ENCODE measurements around the gene ALKAL2. TPM values are rescaled to one million over a fixed set of nuclear protein-coding genes. Genes with fewer than 3 reads are reported as not detected.

Gene ALKAL2
- total RNA-seq, 1 experiment from 2014 or later, result not detected

DNA sequence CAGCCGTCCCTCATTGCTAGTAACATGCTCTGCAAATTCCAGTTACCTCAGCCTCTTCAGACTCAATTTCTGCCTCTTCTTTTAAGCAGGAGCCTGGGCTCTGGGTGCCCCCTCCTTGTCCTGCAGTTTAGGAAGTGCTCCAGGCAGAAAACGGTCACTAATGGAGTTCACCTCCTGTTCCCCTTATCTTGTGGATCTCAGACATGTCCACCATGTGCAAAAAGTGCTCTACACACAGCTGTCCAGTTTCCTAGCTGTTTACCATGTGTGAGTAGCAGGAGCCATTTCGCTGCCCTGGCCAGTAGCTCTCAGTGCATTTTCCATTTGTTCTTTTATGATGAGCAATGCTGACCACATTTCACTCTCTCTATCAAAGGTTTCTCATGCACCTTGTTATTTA lies 29.0 kb downstream of the ALKAL2 start:
- H3K4me3 ChIP-seq (replicated peaks in 1 of 2; ENCODE audit: low read depth in 1 of 2, low read length in 2 of 2), result no peak overlapping the region
- no peak overlapping the region for H3K4me2 ChIP-seq (ENCODE audit: low read length)
- no peak overlapping the region for H3K27ac ChIP-seq (ENCODE audit: low read depth, low read length)
- H3K9ac ChIP-seq (ENCODE audit: low read length), result no peak overlapping the region
- peaks cover 4 to 11% of the 10 kb centered on the region in 2 experiments; a peak in 3 of 4 replicates for H3K4me1 ChIP-seq (ENCODE audit: control insufficient read depth in 1 of 2, insufficient read depth in 2 of 2, low read length in 2 of 2)
- DNase-seq (ENCODE audit: low read depth, low spot score) (no peak), ATAC-seq (no peak)
- peaks cover 8 to 14% of the 10 kb centered on the region in 2 experiments; a peak in 3 of 4 replicates for H3K9me3 ChIP-seq (ENCODE audit: control insufficient read depth in 1 of 2, insufficient read depth in 1 of 2, low read depth in 1 of 2, low read length in 2 of 2)
- H3K36me3 ChIP-seq (ENCODE audit: control insufficient read depth in 1 of 2, insufficient read depth in 2 of 2, low read length in 2 of 2), result no peaks in the 10 kb centered on the region
- H4K20me1 ChIP-seq (ENCODE audit: insufficient read depth), result no peaks in the 10 kb centered on the region
- BruUV-seq (replicated peaks), result no TSS peak
- ChIA-PET RAD21 (ENCODE audit: low non-redundant PET in 1 of 2, low total read pairs in 2 of 2, uncharacterized antibody in 2 of 2, unreplicated experiment in 2 of 2) (no interaction called here), POLR2A (no interaction called here), CTCF (interaction anchor here (1.3 kb wide), 1 partner anchor 13 kb away, joined by 4 read pairs; no protein-coding TSS in a partner anchor)
- no peaks in the 10 kb centered on the region for H3K9me2 ChIP-seq (ENCODE audit: insufficient read depth)
- no peak for TF ChIP-seq FOSL1 (IDR thresholded peaks at IDR 0.05; ENCODE audit: low read depth)
- TF ChIP-seq, protein P1, sequence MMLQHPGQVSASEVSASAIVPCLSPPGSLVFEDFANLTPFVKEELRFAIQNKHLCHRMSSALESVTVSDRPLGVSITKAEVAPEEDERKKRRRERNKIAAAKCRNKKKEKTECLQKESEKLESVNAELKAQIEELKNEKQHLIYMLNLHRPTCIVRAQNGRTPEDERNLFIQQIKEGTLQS (IDR thresholded peaks at IDR 0.05), result no peak
- TF ChIP-seq SP1 (IDR thresholded peaks at IDR 0.05; ENCODE audit: low read depth), result no peak
- no peak for TF ChIP-seq MAX (IDR thresholded peaks at IDR 0.05)
- no peak for TF ChIP-seq REST (IDR thresholded peaks at IDR 0.05; ENCODE audit: low read depth)
- intact Hi-C loops (cut with micrococcal nuclease), result no loop called here
- no peaks in the 10 kb centered on the region for H3K27me3 ChIP-seq (ENCODE audit: insufficient read depth, low read length)
- peaks cover 11% of the 10 kb centered on the region for H3K79me2 ChIP-seq (ENCODE audit: insufficient read depth, low read length)
- H2AFZ ChIP-seq (ENCODE audit: low read depth, low read length, poor library complexity, severe bottlenecking), result no peak overlapping the region

DNA sequence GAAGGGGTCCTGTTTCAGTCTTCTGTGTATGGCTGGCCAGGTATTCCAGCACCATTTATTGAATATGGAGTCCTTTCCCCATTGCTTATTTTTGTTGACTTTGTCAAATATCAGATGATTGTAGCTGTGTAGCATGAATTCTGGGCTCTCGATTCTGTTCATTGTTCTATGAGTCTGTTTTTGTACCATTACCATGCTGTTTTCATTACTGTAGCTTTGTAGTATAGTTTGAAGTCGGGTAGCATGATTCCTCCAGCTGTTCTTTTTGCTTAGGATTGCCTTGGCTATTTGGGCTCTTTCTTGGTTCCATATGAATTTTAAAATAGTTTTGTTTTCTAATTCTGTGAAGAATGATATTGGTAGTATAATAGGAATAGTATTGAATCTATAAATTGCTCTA lies 30.0 kb downstream of the ALKAL2 start:
- POLR2A ChIA-PET, result no interaction called here
- ATAC-seq (no peak), DNase-seq (ENCODE audit: low read depth, low spot score) (no peak)
- Histone ChIP-seq H3K79me2 (ENCODE audit: insufficient read depth, low read length) (peaks cover 3% of the 10 kb centered on the region), H2AFZ (ENCODE audit: low read depth, low read length, poor library complexity, severe bottlenecking) (no peak overlapping the region), H3K9me2 (ENCODE audit: insufficient read depth) (no peaks in the 10 kb centered on the region), H3K4me3 (replicated peaks in 1 of 2; ENCODE audit: low read depth in 1 of 2, low read length in 2 of 2) (no peak overlapping the region), H3K4me2 (ENCODE audit: low read length) (no peak overlapping the region), H3K27ac (ENCODE audit: low read depth, low read length) (no peak overlapping the region), H3K27me3 (ENCODE audit: insufficient read depth, low read length) (no peaks in the 10 kb centered on the region), H3K4me1 (ENCODE audit: control insufficient read depth in 1 of 2, insufficient read depth in 2 of 2, low read length in 2 of 2) (peaks cover 0 to under 1% of the 10 kb centered on the region in 2 experiments; a peak in 1 of 4 replicates), H3K9ac (ENCODE audit: low read length) (no peak overlapping the region), H3K36me3 (ENCODE audit: control insufficient read depth in 1 of 2, insufficient read depth in 2 of 2, low read length in 2 of 2) (no peaks in the 10 kb centered on the region), H3K9me3 (ENCODE audit: control insufficient read depth in 1 of 2, insufficient read depth in 1 of 2, low read depth in 1 of 2, low read length in 2 of 2) (peaks cover 8 to 14% of the 10 kb centered on the region in 2 experiments; a peak in 3 of 4 replicates), H4K20me1 (ENCODE audit: insufficient read depth) (no peaks in the 10 kb centered on the region)
- RAD21 ChIA-PET (ENCODE audit: low non-redundant PET in 1 of 2, low total read pairs in 2 of 2, uncharacterized antibody in 2 of 2, unreplicated experiment in 2 of 2), result no interaction called here
- no TSS peak for BruUV-seq (replicated peaks)
- CTCF ChIA-PET, result interaction anchor here (1.3 kb wide), 1 partner anchor 12 kb away, joined by 4 read pairs; no protein-coding TSS in a partner anchor
- intact Hi-C loops (cut with micrococcal nuclease), result no loop called here
- TF ChIP-seq ZNF274 (IDR thresholded peaks at IDR 0.05; ENCODE audit: low read depth, low read length) (no peak), CBX3 (IDR thresholded peaks at IDR 0.05; ENCODE audit: low read depth) (0 out of 2 replicates have a peak, but pooled peaks have one; percentile 43)

Measured in HCT116 (cell line).